ELR (cell line): ENCODE results near the gene PNPLA5.

ENCODE experiments used
- DNase-seq: peaks from one replicate; pipeline ENCODE4 v3.0.0-alpha.2; 2015; ENCODE audit warnings: low read depth

PNPLA5 gene

GRCh38 chr22:43838571-43839307, 53.1 kb downstream of the PNPLA5 start:
- DNase-seq: no peak

GRCh38 chr22:43838161-43838560, 53.7 kb downstream of the PNPLA5 start:
- no peak for DNase-seq

- no peak for DNase-seq
Measured at GRCh38 chr22:43837666-43838065, 54.1 kb downstream of the PNPLA5 start.

- DNase-seq: no peak
Measured at GRCh38 chr22:43835736-43836135, 56.1 kb downstream of the PNPLA5 start.

GRCh38 chr22:43835166-43835565, 56.6 kb downstream of the PNPLA5 start:
- no peak for DNase-seq

- DNase-seq: no peak
Measured at GRCh38 chr22:43833286-43834240, 58.2 kb downstream of the PNPLA5 start.

GRCh38 chr22:43832393-43833265, 59.2 kb downstream of the PNPLA5 start:
- DNase-seq: no peak

GRCh38 chr22:43831561-43832392, 60.0 kb downstream of the PNPLA5 start:
- no peak for DNase-seq

- no peak for DNase-seq
Measured at GRCh38 chr22:43830931-43831560, 60.8 kb downstream of the PNPLA5 start.

GRCh38 chr22:43829904-43830851, 61.6 kb downstream of the PNPLA5 start:
- no peak for DNase-seq
